ENCODE results near the gene TMEM50B. TPM values are rescaled to one million over a fixed set of nuclear protein-coding genes. Genes with fewer than 3 reads are reported as not detected.
"Not testable (repeated sequence)": the region's sequence is repeated elsewhere in the genome, so short reads cannot be mapped to it uniquely, and the experiment has no call there.

Gene TMEM50B
- total RNA-seq, 2 donors from 2014 or later = 29.0 to 50.1 TPM

GRCh38 chr21:33478182-33478581 is 1.6 kb downstream of the TMEM50B start:
- DNase-seq = no peak
- Histone ChIP-seq H3K9me3 (no peaks in the 10 kb centered on the region), H3K4me1 (peaks cover 5% of the 10 kb centered on the region), H3K9ac (ENCODE audit: low read depth in 2 of 2, low read length in 2 of 2) (peak overlapping the region in 1 of 2 donors; percentile 87), H3K4me3 (peak overlapping the region; percentile 99), H3K36me3 (no peaks in the 10 kb centered on the region), H3K27me3 (no peaks in the 10 kb centered on the region), H3K27ac (no peak overlapping the region)
- intact Hi-C loops (cut with DNase I) = no loop called here
- TF ChIP-seq CTCF (IDR thresholded peaks at IDR 0.05) = no peak

- no peak for DNase-seq
- H3K9ac ChIP-seq (ENCODE audit: low read depth in 2 of 2, low read length in 2 of 2) = no peak overlapping the region
- TF ChIP-seq CTCF (IDR thresholded peaks at IDR 0.05) = no peak
- no peak overlapping the region for H3K4me3 ChIP-seq
- no peak overlapping the region for H3K27ac ChIP-seq
- peaks cover 5% of the 10 kb centered on the region for H3K4me1 ChIP-seq
- H3K9me3 ChIP-seq = no peaks in the 10 kb centered on the region
- H3K27me3 ChIP-seq = no peaks in the 10 kb centered on the region
- intact Hi-C loops (cut with DNase I) = no loop called here
- no peaks in the 10 kb centered on the region for H3K36me3 ChIP-seq
Observed at GRCh38 chr21:33477066-33477465, 2.7 kb downstream of the TMEM50B start.

- H3K27ac ChIP-seq = no peak overlapping the region
- no peak overlapping the region for H3K9ac ChIP-seq (ENCODE audit: low read depth in 2 of 2, low read length in 2 of 2)
- H3K36me3 ChIP-seq = no peaks in the 10 kb centered on the region
- no peak for TF ChIP-seq CTCF (IDR thresholded peaks at IDR 0.05)
- no peaks in the 10 kb centered on the region for H3K9me3 ChIP-seq
- H3K4me3 ChIP-seq = no peak overlapping the region
- intact Hi-C loops (cut with DNase I) = no loop called here
- no peaks in the 10 kb centered on the region for H3K4me1 ChIP-seq
- no peaks in the 10 kb centered on the region for H3K27me3 ChIP-seq
- DNase-seq = no peak
Observed at GRCh38 chr21:33473344-33473743, 6.4 kb downstream of the TMEM50B start.

GRCh38 chr21:33470701-33471100 is 9.1 kb downstream of the TMEM50B start:
- H3K27me3 ChIP-seq = no peaks in the 10 kb centered on the region
- H3K36me3 ChIP-seq = no peaks in the 10 kb centered on the region
- intact Hi-C loops (cut with DNase I) = no loop called here
- DNase-seq = no peak
- H3K4me3 ChIP-seq = no peak overlapping the region
- no peak overlapping the region for H3K27ac ChIP-seq
- no peaks in the 10 kb centered on the region for H3K4me1 ChIP-seq
- H3K9ac ChIP-seq (ENCODE audit: low read depth in 2 of 2, low read length in 2 of 2) = no peak overlapping the region
- TF ChIP-seq CTCF (IDR thresholded peaks at IDR 0.05) = no peak
- H3K9me3 ChIP-seq = no peaks in the 10 kb centered on the region

- H3K27ac ChIP-seq; H3K4me3 ChIP-seq; H3K9me3 ChIP-seq; H3K27me3 ChIP-seq; DNase-seq; H3K9ac ChIP-seq (ENCODE audit: low read depth in 2 of 2, low read length in 2 of 2); H3K36me3 ChIP-seq; intact Hi-C loops (cut with DNase I); H3K4me1 ChIP-seq: not testable (repeated sequence)
Observed at GRCh38 chr21:33469183-33469582, 10.6 kb downstream of the TMEM50B start.

- Histone ChIP-seq H3K4me3 (no peak overlapping the region), H3K9me3 (no peaks in the 10 kb centered on the region), H3K27ac (no peak overlapping the region), H3K4me1 (peaks cover 5% of the 10 kb centered on the region), H3K9ac (ENCODE audit: low read depth in 2 of 2, low read length in 2 of 2) (no peak overlapping the region), H3K36me3 (no peaks in the 10 kb centered on the region), H3K27me3 (no peaks in the 10 kb centered on the region)
- intact Hi-C loops (cut with DNase I) = no loop called here
- no peak for TF ChIP-seq CTCF (IDR thresholded peaks at IDR 0.05)
- DNase-seq = no peak
Observed at GRCh38 chr21:33461538-33462250, 18.1 kb downstream of the TMEM50B start.
